K562 (cell line): ENCODE results near the gene FEM1B. TPM values are rescaled to one million over a fixed set of nuclear protein-coding genes. Genes with fewer than 3 reads are reported as not detected.

Experiments
- ATAC-seq: fragments of 200-7000 bp; cut with Tn5 transposase; 3 replicates; pipeline ENCODE4 v1.9.1; 2020; ENCODE audit warnings: moderate library complexity
- BruUV-seq: library from RNA; stranded (reverse); fragments of 400-500 nt; replicated peaks from 2 replicates; lab custom pipeline; 2021; lab: Mats Ljungman, UMichigan
- CTCF ChIA-PET: fragments of 300-600 bp; formaldehyde crosslinking; extraction: SDS; loops from one replicate; lab custom pipeline; 2021; ENCODE audit warnings: low intra/inter-chr PET ratio; lab: Yijun Ruan, JAX
- POLR2A ChIA-PET: fragments of 300-600, 350-650 bp; sonication (Branson Sonifier 250); formaldehyde crosslinking; extraction: SDS; loops from one replicate; lab custom pipeline; 2021; ENCODE audit warnings: antibody characterized with exemption, inconsistent platforms; lab: Yijun Ruan, JAX
- DNase-seq, 4 experiments: peaks; one replicate each; pipeline versions ENCODE4 v3.0.0 to v3.0.0-alpha.2; 2011 to 2018; ENCODE audit warnings: low spot score in 3 of 4, mixed read lengths in 3 of 4; ENCODE audit errors: extremely low read depth in 1 of 4
- FAIRE-seq: peaks from 2 replicates; lab custom pipeline; 2011; peaks lifted over from hg19 to GRCh38; lab: Jason Lieb, UNC
- H2AFZ ChIP-seq: 2 replicates; pipeline ENCODE4 v1.6.0; 2011; ENCODE audit warnings: low read depth, low read length, control low read depth, inconsistent platforms
- H3K27ac ChIP-seq: fragments of 200-600 bp; 3 replicates; pipeline ENCODE4 v1.8.0; 2011; ENCODE audit warnings: low read depth, mild to moderate bottlenecking, control low read depth, inconsistent platforms, low read length, moderate library complexity, mixed read lengths; ENCODE audit errors: extremely low read depth
- H3K27me3 ChIP-seq, 2 experiments: fragments of 300-600 bp in 1 of 2; 2 replicates in 1 of 2; 3 replicates in 1 of 2; pipeline versions ENCODE4 v1.6.0 to v1.8.0; 2011; ENCODE audit warnings: inconsistent platforms in 2 of 2, low read length in 2 of 2, mild to moderate bottlenecking in 1 of 2, mixed read lengths in 1 of 2, moderate library complexity in 1 of 2; ENCODE audit not compliant: control insufficient read depth in 2 of 2, insufficient read depth in 2 of 2
- H3K36me3 ChIP-seq: fragments of 300-600 bp; 3 replicates; pipeline ENCODE4 v1.8.0; 2011; ENCODE audit warnings: mild to moderate bottlenecking, low read length, inconsistent platforms; ENCODE audit not compliant: control insufficient read depth, insufficient read depth
- H3K4me1 ChIP-seq, 2 experiments: fragments of 200-600 bp in 1 of 2; replicated peaks in 1 of 2; 2 replicates in 1 of 2; 3 replicates in 1 of 2; pipeline versions ENCODE4 v1.5.1 to v1.8.0; 2011; ENCODE audit warnings: inconsistent platforms in 2 of 2, low read length in 2 of 2, mild to moderate bottlenecking in 1 of 2, mixed read lengths in 1 of 2, moderate library complexity in 1 of 2; ENCODE audit not compliant: control insufficient read depth in 2 of 2, insufficient read depth in 2 of 2
- H3K4me2 ChIP-seq: 2 replicates; pipeline ENCODE4 v1.6.1; 2011; ENCODE audit warnings: low read length, control low read depth, inconsistent platforms, mixed read lengths; ENCODE audit not compliant: insufficient read depth
- H3K4me3 ChIP-seq: fragments of 200-600 bp; sonication (generic), shearing (Covaris generic); 2 replicates; pipeline ENCODE4 v1.5.1; 2016; ENCODE audit warnings: control low read depth, inconsistent platforms
- H3K79me2 ChIP-seq: fragments of 200-600 bp; 3 replicates; pipeline ENCODE4 v1.8.0; 2011; ENCODE audit warnings: low read length, inconsistent platforms; ENCODE audit not compliant: control insufficient read depth, insufficient read depth
- H3K9ac ChIP-seq, 2 experiments: 2 replicates each; pipeline versions ENCODE4 v1.6.0 to v1.6.1; 2011; ENCODE audit warnings: low read depth in 2 of 2, low read length in 2 of 2, control low read depth in 1 of 2, inconsistent platforms in 1 of 2, mild to moderate bottlenecking in 1 of 2, mixed read lengths in 1 of 2; ENCODE audit not compliant: insufficient read depth in 1 of 2
- H3K9me1 ChIP-seq: one replicate; pipeline ENCODE4 v1.6.0; 2011; ENCODE audit warnings: inconsistent platforms, mild to moderate bottlenecking, low read length, moderate library complexity; ENCODE audit not compliant: control insufficient read depth, insufficient read depth
- H3K9me3 ChIP-seq: replicated peaks from 2 replicates; pipeline ENCODE4 v1.5.1; 2011; ENCODE audit warnings: low read depth, low read length, inconsistent platforms; ENCODE audit not compliant: control insufficient read depth, insufficient read depth
- H4K20me1 ChIP-seq: replicated peaks from 2 replicates; pipeline ENCODE4 v1.6.1; 2011; ENCODE audit warnings: low read length, inconsistent platforms, mixed read lengths; ENCODE audit not compliant: control insufficient read depth, insufficient read depth
- BCOR ChIP-seq: fragments of 450-650 bp; IDR thresholded peaks from 2 replicates; pipeline ENCODE4 v1.6.1; 2016
- ETV5 ChIP-seq: sonication (generic); formaldehyde crosslinking; IDR thresholded peaks from 2 replicates; pipeline ENCODE4 v1.4.0; 2020; ENCODE audit warnings: low read depth, mild to moderate bottlenecking, missing genetic modification reagents
- HDAC2 ChIP-seq: fragments of 450-650 bp; IDR thresholded peaks from 2 replicates; pipeline ENCODE4 v1.6.1; 2016; ENCODE audit warnings: mild to moderate bottlenecking
- HDAC6 ChIP-seq: IDR thresholded peaks from 2 replicates; pipeline ENCODE4 v1.6.1; 2012; ENCODE audit warnings: low read depth, mild to moderate bottlenecking, control low read depth, inconsistent platforms, low read length, moderate library complexity
- JUNB ChIP-seq: fragments of 450-650 bp; formaldehyde crosslinking; conservative IDR thresholded peaks from 2 replicates; pipeline ENCODE4 v1.4.0; 2020; ENCODE audit warnings: mild to moderate bottlenecking
- RUNX1 ChIP-seq: sonication (generic); IDR thresholded peaks from 2 replicates; pipeline ENCODE4 v1.6.1; 2016; ENCODE audit warnings: antibody characterized with exemption, low read depth
- SAFB ChIP-seq: fragments of 200-400 bp; formaldehyde crosslinking; IDR thresholded peaks from 2 replicates; pipeline ENCODE4 v1.6.1; 2017; ENCODE audit warnings: low read depth, low read length, borderline replicate concordance
- SRSF7 ChIP-seq: fragments of 200-400 bp; formaldehyde crosslinking; optimal IDR thresholded peaks from 2 replicates; pipeline ENCODE3; 2017; ENCODE audit warnings: mild to moderate bottlenecking, low read depth, low read length
- STAT5B ChIP-seq: fragments of 250-450 bp; sonication (Bioruptor Pico); IDR thresholded peaks from 2 replicates; pipeline ENCODE4 v1.8.0; 2021; ENCODE audit warnings: mild to moderate bottlenecking, inconsistent platforms
- TFAM ChIP-seq: fragments of 250-450 bp; sonication (Bioruptor Pico); conservative IDR thresholded peaks from 2 replicates; pipeline ENCODE4 v1.5.0; 2021; ENCODE audit warnings: mild to moderate bottlenecking, moderate library complexity
- ZBTB1 ChIP-seq: sonication (generic); formaldehyde crosslinking; IDR thresholded peaks from 2 replicates; pipeline ENCODE4 v1.8.1; 2023; ENCODE audit warnings: missing genetic modification reagents, low read depth, mild to moderate bottlenecking, borderline replicate concordance
- ZBTB2 ChIP-seq: fragments of 450-650 bp; IDR thresholded peaks from 2 replicates; pipeline ENCODE4 v1.6.1; 2016; ENCODE audit warnings: antibody characterized with exemption
- ZC3H11A ChIP-seq: IDR thresholded peaks from 2 replicates; pipeline ENCODE4 v1.6.1; 2012; ENCODE audit warnings: low read depth, low read length, improper control_type of control experiment
- ZC3H8 ChIP-seq: fragments of 450-650 bp; IDR thresholded peaks from 2 replicates; pipeline ENCODE4 v1.6.1; 2017
- ZEB2 ChIP-seq: fragments of 450-650 bp; IDR thresholded peaks from 2 replicates; pipeline ENCODE4 v1.6.1; 2016
- ZNF696 ChIP-seq: fragments of 250-450 bp; sonication (Bioruptor Pico); conservative IDR thresholded peaks from 2 replicates; pipeline ENCODE4 v1.4.0; 2020; ENCODE audit warnings: mild to moderate bottlenecking, moderate library complexity
- WGBS: fragments of 100-300 bp; shearing (Covaris generic); methylation state at CpG from one replicate; pipeline ENCODE4 v1.1.6; 2016; ENCODE audit warnings: low coverage, mixed read lengths; ENCODE audit not compliant: insufficient coverage; ENCODE audit errors: missing lambda C conversion rate; 5-methylcytosine and 5-hydroxymethylcytosine counted together
- in situ Hi-C: fragments of 300-500 bp; cut with MboI; formaldehyde crosslinking; loops from 4 replicates; pipeline ENCODE4 v1.15.0; 2018; ENCODE audit warnings: inconsistent platforms, mixed read lengths
- intact Hi-C: fragments of 100-400 bp; cut with micrococcal nuclease; formaldehyde crosslinking; loops from 2 replicates; pipeline ENCODE4 v1.14.2; 2022
- polyA plus RNA-seq, 8 experiments: library from polyadenylated mRNA; depleted of rRNA in 4 of 8; stranded (reverse) in 5 of 8; unstranded in 3 of 8; fragments of >200 nt; fragmentation: Nextera tagmentation in 2 of 8; fragmentation: Illumina TruSeq in 1 of 8; extraction: Ambion mirVana in 2 of 8; extraction: Trizol in 1 of 8; gene quantifications; 2 replicates each; pipeline versions ENCODE4 v1.2.1 to v1.2.3, GENCODE V29; 2011 to 2014; ENCODE audit warnings: inconsistent platforms in 1 of 8, missing spikeins in 1 of 8
- total RNA-seq, 7 experiments: library from RNA; depleted of rRNA in 6 of 7; stranded (reverse); fragments of >200 nt in 6 of 7; fragmentation: Illumina TruSeq in 2 of 7; extraction: Trizol in 2 of 7; gene quantifications; 2 replicates each; pipeline versions ENCODE4 v1.2.1 to v1.2.3, GENCODE V29; 2011 to 2021; ENCODE audit warnings: low replicate concordance in 1 of 7
- TF ChIP-seq, protein P1 (sequence below): sonication (generic); formaldehyde crosslinking; IDR thresholded peaks from 2 replicates; pipeline ENCODE4 v1.8.0; 2022; ENCODE audit warnings: mild to moderate bottlenecking, low read depth, missing genetic modification reagents

Gene FEM1B
- total and polyA plus RNA-seq, 9 of the 15 experiments (the other 6 are each of a cell fraction or from before 2014, with no cell fraction given): 5.9 to 61.6 (median 20.1) TPM

- POLR2A ChIA-PET: interaction anchor here (0.9 kb wide), 1 partner anchor 36 kb away, joined by 3 read pairs; no protein-coding TSS in a partner anchor
- Histone ChIP-seq H3K9ac (no peak overlapping the region), H3K9me1 (no peaks in the 10 kb centered on the region), H3K9me3 (no peaks in the 10 kb centered on the region), H3K4me3 (no peak overlapping the region), H3K36me3 (no peaks in the 10 kb centered on the region), H3K4me2 (no peak overlapping the region), H4K20me1 (no peaks in the 10 kb centered on the region), H3K27ac (no peak overlapping the region), H2AFZ (no peak overlapping the region), H3K79me2 (no peaks in the 10 kb centered on the region), H3K4me1 (peaks cover 0 to 6% of the 10 kb centered on the region in 2 experiments; a peak in 2 of 5 replicates), H3K27me3 (peaks cover 0 to 3% of the 10 kb centered on the region in 2 experiments; a peak in 2 of 5 replicates)
- intact Hi-C loops: no loop called here
- FAIRE-seq (no peak), DNase-seq (no peak), ATAC-seq (no peak)
- no TSS peak for BruUV-seq
- CTCF ChIA-PET: no interaction called here
- 58% methylated on average over 6 of the region's 6 CpGs for WGBS
- no peak for TF ChIP-seq SRSF7
- TF ChIP-seq ZBTB1 (CRISPR knock-in tag): no peak
- TF ChIP-seq TFAM (CRISPR knock-in tag): no peak
- TF ChIP-seq JUNB (CRISPR knock-in tag): no peak
- no peak for TF ChIP-seq STAT5B
- no peak for TF ChIP-seq ZNF696 (CRISPR knock-in tag)
- TF ChIP-seq BCOR: no peak
- no peak for TF ChIP-seq HDAC2
- no peak for TF ChIP-seq RUNX1
- no peak for TF ChIP-seq SAFB
- no peak for TF ChIP-seq ZEB2
- TF ChIP-seq, protein P1, sequence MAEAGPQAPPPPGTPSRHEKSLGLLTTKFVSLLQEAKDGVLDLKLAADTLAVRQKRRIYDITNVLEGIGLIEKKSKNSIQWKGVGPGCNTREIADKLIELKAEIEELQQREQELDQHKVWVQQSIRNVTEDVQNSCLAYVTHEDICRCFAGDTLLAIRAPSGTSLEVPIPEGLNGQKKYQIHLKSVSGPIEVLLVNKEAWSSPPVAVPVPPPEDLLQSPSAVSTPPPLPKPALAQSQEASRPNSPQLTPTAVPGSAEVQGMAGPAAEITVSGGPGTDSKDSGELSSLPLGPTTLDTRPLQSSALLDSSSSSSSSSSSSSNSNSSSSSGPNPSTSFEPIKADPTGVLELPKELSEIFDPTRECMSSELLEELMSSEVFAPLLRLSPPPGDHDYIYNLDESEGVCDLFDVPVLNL (CRISPR knock-in tag): no peak
- TF ChIP-seq ZC3H8: no peak
- no peak for TF ChIP-seq ZC3H11A
- TF ChIP-seq HDAC6: no peak
- no peak for TF ChIP-seq ETV5
- TF ChIP-seq ZBTB2: no peak
- in situ Hi-C loops: loop anchor here (5.0 kb wide), 1 partner anchor 53 kb away; no protein-coding TSS in a partner anchor
These were observed 22.8 kb downstream of the FEM1B start for GRCh38 chr15:68300115-68300940.
